Neural cell (in vitro differentiated cells): ENCODE data around the gene RBM3.

ENCODE experiments used
- EZH2 ChIP-seq: fragments of 200-600, 300-800 bp; shearing (Covaris generic), sonication (generic); IDR thresholded peaks from 2 replicates; pipeline ENCODE4 v1.6.1; 2014; ENCODE audit warnings: antibody characterized with exemption, low read length, borderline replicate concordance, mild to moderate bottlenecking; ENCODE audit not compliant: insufficient read depth, poor library complexity, severe bottlenecking
- POLR2AphosphoS5 ChIP-seq: IDR thresholded peaks from 2 replicates; pipeline ENCODE4 v1.6.1; 2012
- TAF1 ChIP-seq: IDR thresholded peaks from 2 replicates; pipeline ENCODE4 v1.6.1; 2012; ENCODE audit warnings: low read depth
- TF ChIP-seq, protein P1 (sequence below): fragments of 450-650 bp; IDR thresholded peaks from 2 replicates; pipeline ENCODE4 v1.5.1; 2014; ENCODE audit warnings: antibody characterized with exemption, mild to moderate bottlenecking, moderate library complexity; ENCODE audit not compliant: poor library complexity, severe bottlenecking

DNA sequence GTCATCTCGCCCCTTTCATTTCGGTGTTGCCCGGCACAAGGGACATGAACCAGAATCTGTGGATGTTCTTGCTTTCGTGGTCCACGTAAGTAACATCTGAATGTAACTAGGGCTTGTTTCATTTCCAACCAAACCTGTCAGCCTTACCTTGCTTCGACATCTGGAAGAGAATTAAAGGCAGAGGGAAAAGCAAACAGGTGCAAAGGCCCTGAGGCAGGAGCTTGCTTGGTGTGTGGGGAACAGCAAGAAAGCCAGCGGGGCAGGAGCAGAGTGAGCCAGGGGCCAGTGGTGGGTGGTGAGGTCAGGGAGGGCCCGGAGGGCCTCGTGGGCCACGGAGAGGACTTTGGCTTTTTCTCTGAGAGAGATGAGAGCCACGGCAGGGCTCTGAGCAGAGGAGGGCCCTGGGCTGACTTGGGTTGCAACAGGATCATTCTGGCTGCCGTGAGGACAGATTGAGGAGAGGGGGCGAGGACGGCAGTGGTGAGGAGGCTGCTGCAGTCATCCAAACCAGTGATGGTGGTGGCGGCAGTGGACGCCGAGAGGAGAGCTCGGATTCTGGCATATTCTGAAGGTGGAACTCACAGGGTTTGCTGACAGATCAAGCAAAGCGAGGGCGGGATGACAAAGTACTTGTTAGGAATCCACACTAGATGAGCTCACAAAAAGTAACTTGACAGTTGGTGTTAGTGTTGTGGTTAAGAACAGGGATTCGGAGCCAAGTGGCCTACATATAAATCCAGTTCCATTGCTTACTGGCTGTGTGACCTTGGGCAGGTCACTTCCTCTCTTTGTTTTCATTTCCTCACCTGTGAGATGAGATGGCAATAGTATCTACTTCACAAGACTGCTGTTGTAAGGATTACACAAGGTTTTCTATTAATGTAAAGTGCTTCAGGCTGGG, 16.2 kb downstream of the RBM3 start:
- TF ChIP-seq, protein P1, sequence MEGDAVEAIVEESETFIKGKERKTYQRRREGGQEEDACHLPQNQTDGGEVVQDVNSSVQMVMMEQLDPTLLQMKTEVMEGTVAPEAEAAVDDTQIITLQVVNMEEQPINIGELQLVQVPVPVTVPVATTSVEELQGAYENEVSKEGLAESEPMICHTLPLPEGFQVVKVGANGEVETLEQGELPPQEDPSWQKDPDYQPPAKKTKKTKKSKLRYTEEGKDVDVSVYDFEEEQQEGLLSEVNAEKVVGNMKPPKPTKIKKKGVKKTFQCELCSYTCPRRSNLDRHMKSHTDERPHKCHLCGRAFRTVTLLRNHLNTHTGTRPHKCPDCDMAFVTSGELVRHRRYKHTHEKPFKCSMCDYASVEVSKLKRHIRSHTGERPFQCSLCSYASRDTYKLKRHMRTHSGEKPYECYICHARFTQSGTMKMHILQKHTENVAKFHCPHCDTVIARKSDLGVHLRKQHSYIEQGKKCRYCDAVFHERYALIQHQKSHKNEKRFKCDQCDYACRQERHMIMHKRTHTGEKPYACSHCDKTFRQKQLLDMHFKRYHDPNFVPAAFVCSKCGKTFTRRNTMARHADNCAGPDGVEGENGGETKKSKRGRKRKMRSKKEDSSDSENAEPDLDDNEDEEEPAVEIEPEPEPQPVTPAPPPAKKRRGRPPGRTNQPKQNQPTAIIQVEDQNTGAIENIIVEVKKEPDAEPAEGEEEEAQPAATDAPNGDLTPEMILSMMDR, result no peak
- TF ChIP-seq EZH2 (no peak), POLR2AphosphoS5 (no peak), TAF1 (no peak)
